ENCODE data around the gene SV2C.
"Not testable (repeated sequence)": the region's sequence is repeated elsewhere in the genome, so short reads cannot be mapped to it uniquely, and the experiment has no call there.

The SV2C gene

GRCh38 chr5:76257225-76257833 lies 174.1 kb downstream of the SV2C start:
- DNase-seq (ENCODE audit: low read depth) = no peak

DNA sequence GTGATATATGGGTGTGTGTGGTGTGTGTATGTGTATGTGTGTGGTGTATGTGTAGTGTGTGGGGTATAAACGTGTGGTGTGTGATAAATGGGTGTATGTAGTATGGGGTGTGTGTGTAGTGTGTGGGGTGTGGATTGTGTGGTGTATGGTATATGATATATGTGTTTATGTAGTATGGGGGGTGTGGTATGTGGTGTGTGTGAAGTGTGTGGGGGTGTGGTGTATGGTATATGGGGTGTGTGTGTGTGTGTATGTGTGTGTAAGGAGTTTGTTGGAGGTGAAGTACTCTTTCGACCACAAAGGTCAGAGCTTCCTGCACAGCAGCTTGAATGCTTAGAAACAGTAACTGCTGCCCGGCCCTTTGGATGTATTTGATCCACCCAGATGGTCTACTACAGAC lies 174.7 kb downstream of the SV2C start:
- DNase-seq (ENCODE audit: low read depth) = no peak

DNA sequence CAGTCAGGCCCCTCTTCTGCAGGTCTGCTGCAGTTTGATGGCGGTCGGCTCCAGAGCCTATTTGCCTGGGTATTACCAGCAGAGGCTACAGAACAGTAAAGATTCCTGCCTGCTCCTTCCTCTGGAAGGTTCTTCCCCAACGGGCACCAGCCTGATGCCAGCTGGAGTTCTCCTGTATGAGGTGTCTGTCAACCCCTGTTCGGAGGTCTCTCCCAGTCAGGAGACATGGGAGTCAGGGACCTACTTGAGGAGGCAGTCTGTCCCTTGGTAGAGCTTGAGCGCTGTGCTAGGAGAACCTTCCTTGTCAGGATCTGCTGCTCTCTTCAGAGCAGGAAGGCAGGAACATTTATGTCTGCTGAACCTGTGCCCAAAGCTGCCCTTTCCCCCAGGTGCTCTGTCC lies 181.5 kb downstream of the SV2C start:
- no peak for DNase-seq (ENCODE audit: low read depth)

DNA sequence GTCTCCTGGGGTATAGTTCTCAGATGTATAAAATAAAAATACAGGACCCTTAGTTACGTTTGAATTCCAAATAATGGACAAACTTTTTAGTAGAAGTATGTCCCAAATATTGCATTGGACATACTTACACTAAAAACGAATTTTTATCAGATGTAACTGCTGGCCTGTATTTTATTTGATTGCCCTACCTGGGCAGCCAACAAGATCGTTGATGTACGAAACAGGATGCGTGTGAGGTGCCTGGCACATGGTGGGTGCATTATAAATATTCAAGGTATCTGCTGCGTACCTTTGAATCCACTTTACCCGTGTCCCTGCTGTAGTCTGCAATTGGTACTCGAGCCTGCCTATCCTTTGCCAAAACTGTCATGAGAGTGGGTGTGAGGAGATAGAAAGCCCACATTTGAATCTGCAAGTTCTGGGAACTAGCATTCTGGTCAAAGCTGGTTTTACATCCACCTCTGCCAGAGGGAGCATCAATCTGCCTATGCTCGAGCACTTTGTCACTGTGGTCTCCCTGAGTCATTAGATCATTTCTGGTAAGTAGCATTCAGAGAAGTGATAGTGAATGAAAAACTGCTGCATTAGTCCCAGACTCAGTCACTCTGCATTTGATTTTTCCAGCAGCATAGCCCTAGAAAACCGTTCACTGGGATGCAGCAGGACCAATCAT lies 186.2 kb downstream of the SV2C start:
- DNase-seq (ENCODE audit: low read depth) = no peak

DNA sequence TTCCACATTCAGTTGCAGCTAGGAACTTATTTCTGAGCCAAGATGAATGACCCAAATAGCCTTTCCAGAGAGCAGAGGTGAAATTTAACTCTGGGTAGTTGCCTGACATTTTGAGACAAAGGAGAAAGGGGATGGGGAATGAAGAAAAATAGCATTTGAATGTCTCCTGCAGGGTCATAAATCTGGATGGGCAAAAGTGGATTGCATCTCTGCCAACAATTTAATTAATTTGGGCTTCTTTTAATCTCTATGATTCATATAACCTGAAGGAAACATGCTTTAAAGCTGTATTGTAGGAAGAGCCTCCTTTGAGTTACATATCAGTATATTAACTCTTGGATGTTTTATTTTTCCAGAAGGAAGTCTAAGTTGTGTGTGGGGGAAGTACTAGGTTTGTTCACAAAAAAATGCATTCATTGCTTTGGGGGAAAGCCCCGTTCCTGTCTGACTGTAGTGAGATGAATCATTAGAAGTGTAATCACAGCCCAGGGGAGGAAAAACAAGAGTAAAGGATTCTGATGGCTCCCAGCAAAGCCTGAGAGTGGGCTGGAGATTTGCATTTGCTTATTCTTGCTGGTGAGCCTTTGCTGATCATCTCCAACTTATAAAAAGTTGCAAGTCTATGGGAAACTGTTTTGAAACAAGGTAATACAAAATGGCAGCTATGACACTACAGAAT lies 186.9 kb downstream of the SV2C start:
- DNase-seq (ENCODE audit: low read depth) = no peak

DNA sequence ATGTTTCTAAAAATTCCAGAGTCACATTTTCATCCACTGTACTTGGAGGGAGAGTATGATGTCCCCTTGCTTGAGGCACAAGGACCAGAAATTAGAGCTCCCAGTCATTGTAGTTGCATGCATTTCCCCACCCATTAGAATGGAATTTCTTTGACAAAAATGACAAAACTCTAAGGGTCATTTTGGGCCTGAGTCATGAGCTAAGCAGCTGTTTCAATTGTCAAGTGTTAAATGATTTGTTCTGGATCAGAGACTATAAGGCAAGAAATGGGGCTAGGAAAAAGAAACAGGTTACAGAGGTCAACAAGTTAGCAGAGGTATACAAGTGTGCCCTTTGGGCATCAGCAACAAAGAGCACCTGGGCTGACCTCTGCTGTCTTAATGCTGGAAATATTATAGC lies 188.7 kb downstream of the SV2C start:
- DNase-seq (ENCODE audit: low read depth) = no peak

DNA sequence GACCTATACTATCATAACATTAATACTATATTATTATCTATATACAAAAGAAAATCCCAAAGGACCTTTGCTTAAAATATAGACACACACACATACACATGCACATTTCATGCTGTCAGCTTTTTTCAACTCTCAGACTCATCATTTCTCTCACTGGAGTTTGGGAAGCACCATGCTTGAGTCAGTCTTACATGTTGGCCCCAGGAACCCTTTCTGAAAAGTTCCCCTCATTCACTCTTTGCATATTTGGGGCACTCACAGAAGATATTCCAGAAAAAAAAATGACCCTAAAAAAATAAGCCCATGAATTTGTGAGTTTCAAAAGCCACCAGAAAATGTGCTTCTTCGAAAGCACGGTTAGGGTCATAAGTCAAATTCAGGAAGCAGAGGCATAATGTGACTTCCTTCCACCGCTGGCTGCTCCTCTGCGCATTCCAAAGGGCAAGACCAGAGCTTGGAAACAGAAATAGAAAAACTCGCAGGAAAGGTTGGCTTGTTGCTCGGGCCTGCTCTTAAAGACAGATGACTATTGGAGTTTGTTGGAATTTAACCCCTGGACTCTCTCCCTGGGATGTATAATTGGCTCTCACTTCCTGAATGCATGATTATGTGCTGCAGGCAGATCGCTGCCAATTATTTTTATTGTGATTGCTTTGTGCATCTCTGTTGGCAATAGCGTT lies 190.2 kb downstream of the SV2C start:
- DNase-seq (ENCODE audit: low read depth) = no peak

GRCh38 chr5:76274571-76274970 lies 191.4 kb downstream of the SV2C start:
- no peak for DNase-seq (ENCODE audit: low read depth)

- no peak for DNase-seq (ENCODE audit: low read depth)
Observed at GRCh38 chr5:76277736-76278135, 194.6 kb downstream of the SV2C start.

GRCh38 chr5:76278261-76278789 lies 195.1 kb downstream of the SV2C start:
- DNase-seq (ENCODE audit: low read depth) = no peak

DNA sequence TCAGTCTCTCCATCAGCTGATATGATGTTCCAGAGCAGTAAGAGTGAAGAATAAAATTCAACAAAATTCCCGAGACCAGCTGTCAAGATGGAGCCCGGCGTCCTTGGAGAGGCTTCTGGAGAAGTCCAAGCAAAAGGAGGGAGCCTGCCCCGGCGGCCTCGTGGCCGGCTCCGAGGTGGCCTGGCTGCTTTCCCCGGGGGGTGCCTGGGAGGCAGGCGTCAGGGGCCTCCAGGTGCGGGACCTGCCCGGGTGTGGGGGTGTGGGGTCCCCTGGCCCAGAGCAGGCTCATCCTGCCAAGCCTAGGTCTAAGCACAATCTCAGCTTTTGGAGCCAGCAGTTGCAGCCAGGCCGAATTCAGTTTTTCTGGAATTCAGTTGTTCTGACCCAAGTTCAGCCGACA lies 197.3 kb downstream of the SV2C start:
- DNase-seq (ENCODE audit: low read depth) = no peak

DNA sequence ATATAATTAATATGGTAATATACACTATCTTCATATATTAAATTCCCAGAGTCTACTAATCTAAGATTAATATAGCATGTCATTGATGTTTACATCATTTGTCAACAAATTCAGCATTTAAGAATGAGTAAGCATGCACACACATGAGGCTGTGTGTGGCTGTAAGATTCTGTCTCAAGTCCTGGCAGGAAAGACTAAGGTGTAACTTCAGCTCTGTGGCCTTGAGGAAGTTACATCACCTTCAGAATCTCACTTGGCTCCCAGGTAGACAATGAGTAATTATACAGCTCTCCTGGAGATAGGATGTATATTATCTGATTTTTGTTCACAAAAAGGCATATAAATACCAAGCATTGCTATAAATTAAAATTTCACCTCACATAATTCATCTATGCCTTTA lies 200.5 kb downstream of the SV2C start:
- no peak for DNase-seq (ENCODE audit: low read depth)

GRCh38 chr5:76289692-76290091 lies 206.5 kb downstream of the SV2C start:
- DNase-seq (ENCODE audit: low read depth) = no peak

DNA sequence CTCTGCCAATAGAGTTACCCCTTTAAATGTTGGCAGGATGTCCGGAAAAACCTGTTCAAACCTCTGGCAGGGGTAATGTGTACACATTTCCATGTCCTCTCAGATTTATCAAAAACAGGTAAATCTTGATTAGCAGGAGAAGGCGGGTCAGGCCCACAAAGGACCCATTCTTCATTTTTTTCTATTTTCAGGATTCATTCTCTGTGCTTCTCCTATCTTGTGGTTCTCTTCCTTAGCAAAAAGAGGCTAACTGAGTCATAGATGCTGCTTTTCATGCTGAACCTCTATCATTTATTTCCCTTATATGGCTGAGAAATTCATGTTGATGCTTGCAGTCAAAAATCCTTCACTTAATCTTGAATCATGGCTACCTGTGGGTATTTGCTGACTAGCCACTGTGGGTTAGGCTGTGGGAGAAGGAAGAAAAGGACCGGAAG lies 207.2 kb downstream of the SV2C start:
- no peak for DNase-seq (ENCODE audit: low read depth)

GRCh38 chr5:76291305-76292077 lies 208.3 kb downstream of the SV2C start:
- no peak for DNase-seq (ENCODE audit: low read depth)

- DNase-seq (ENCODE audit: low read depth) = no peak
Observed at GRCh38 chr5:76292620-76293322, 209.6 kb downstream of the SV2C start.

GRCh38 chr5:76294573-76294972 lies 211.4 kb downstream of the SV2C start:
- no peak for DNase-seq (ENCODE audit: low read depth)

- DNase-seq (ENCODE audit: low read depth) = no peak
Observed at GRCh38 chr5:76298852-76299251, 215.7 kb downstream of the SV2C start.

GRCh38 chr5:76299592-76299991 lies 216.4 kb downstream of the SV2C start:
- DNase-seq (ENCODE audit: low read depth) = no peak

DNA sequence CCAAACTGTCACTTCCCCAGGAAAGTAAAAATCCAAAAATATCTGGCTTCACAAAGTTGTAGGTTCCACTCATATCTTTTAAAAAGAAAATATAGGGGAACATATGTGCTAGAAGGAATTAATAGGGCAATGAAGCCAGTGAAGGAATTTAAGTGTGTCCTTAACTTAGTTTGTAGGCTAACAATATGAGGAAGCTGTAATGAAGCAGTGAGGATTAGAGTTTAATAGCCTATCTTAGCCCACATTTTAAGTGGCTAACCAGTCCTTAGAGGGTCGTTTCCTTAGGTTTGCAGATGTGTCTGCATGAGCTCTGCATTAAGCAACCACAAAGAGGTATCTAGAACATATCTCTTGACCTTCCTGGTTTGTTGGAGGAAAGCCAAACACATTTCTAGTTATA lies 218.7 kb downstream of the SV2C start:
- not testable (repeated sequence) for DNase-seq (ENCODE audit: low read depth)

DNA sequence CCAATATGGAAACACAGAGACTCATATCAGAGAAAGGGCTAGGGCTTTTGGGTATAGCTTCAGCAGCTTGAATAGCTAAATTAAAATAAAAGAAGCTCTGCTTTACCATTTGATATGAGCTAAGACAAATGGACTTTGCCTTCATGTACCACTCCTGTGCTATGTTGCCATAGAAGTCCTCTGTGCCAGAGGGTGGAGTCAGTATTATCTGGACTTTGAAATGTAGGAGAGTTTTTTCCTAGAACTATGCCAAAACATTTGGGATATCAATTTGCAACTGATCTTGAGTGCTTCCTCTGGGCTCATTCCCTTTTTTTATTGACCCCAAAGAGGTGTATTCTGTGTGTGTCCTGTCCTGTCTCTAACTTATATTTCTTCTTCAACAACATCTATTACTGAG lies 219.5 kb downstream of the SV2C start:
- DNase-seq (ENCODE audit: low read depth) = not testable (repeated sequence)
